H9 (cell line): Measurements from ENCODE around the gene PTGFRN. TPM values are rescaled to one million over a fixed set of nuclear protein-coding genes. Genes with fewer than 3 reads are reported as not detected.

Experiments used
- DNase-seq: peaks from one replicate; pipeline ENCODE4 v3.0.0-alpha.2; 2017
- H2AFZ ChIP-seq: one replicate; pipeline ENCODE4 v1.6.1; 2013; ENCODE audit warnings: mild to moderate bottlenecking, low read length, control low read depth, moderate library complexity
- H2AK5ac ChIP-seq: 2 replicates; pipeline ENCODE4 v1.6.1; 2013; ENCODE audit warnings: low read length, control low read depth, mixed read lengths; ENCODE audit not compliant: insufficient read length
- H2BK120ac ChIP-seq: one replicate; pipeline ENCODE4 v1.6.1; 2013; ENCODE audit warnings: low read depth, mild to moderate bottlenecking, low read length, control low read depth, inconsistent platforms; ENCODE audit not compliant: poor library complexity, severe bottlenecking
- H2BK12ac ChIP-seq: 2 replicates; pipeline ENCODE4 v1.6.1; 2013; ENCODE audit warnings: low read length, control low read depth, mixed read lengths, low read depth; ENCODE audit not compliant: insufficient read length
- H2BK15ac ChIP-seq: 2 replicates; pipeline ENCODE4 v1.6.1; 2013; ENCODE audit warnings: low read depth, low read length, control low read depth
- H2BK20ac ChIP-seq: one replicate; pipeline ENCODE4 v1.6.1; 2013; ENCODE audit warnings: low read depth, mild to moderate bottlenecking, low read length, control low read depth, inconsistent platforms; ENCODE audit not compliant: poor library complexity, severe bottlenecking
- H2BK5ac ChIP-seq: 2 replicates; pipeline ENCODE4 v1.6.1; 2013; ENCODE audit warnings: low read length, control low read depth, mixed read lengths; ENCODE audit not compliant: insufficient read length
- H3K14ac ChIP-seq: 2 replicates; pipeline ENCODE4 v1.6.1; 2013; ENCODE audit warnings: low read length, control low read depth; ENCODE audit not compliant: insufficient read depth
- H3K18ac ChIP-seq: 2 replicates; pipeline ENCODE4 v1.6.1; 2013; ENCODE audit warnings: low read depth, mild to moderate bottlenecking, mixed read lengths, low read length, control low read depth; ENCODE audit not compliant: insufficient read length
- H3K23ac ChIP-seq: 2 replicates; pipeline ENCODE4 v1.6.1; 2013; ENCODE audit warnings: low read length, control low read depth, mixed read lengths, low read depth; ENCODE audit not compliant: insufficient read length
- H3K23me2 ChIP-seq: 2 replicates; pipeline ENCODE4 v1.6.1; 2013; ENCODE audit warnings: low read depth, mild to moderate bottlenecking, mixed read lengths, low read length, control low read depth; ENCODE audit not compliant: insufficient read length, poor library complexity, severe bottlenecking
- H3K27ac ChIP-seq: 2 replicates; pipeline ENCODE4 v1.5.1; 2013; ENCODE audit warnings: low read length, control low read depth, mixed read lengths, low read depth; ENCODE audit not compliant: insufficient read length
- H3K27me3 ChIP-seq: 2 replicates; pipeline ENCODE4 v1.6.1; 2013; ENCODE audit warnings: low read length, control low read depth, inconsistent platforms; ENCODE audit not compliant: insufficient read depth
- H3K4ac ChIP-seq: 2 replicates; pipeline ENCODE4 v1.6.1; 2013; ENCODE audit warnings: low read depth, mild to moderate bottlenecking, control low read depth, inconsistent platforms, low read length, moderate library complexity
- H3K4me1 ChIP-seq: 2 replicates; pipeline ENCODE4 v1.6.1; 2013; ENCODE audit warnings: low read length, control low read depth, inconsistent platforms; ENCODE audit not compliant: insufficient read depth
- H3K4me2 ChIP-seq: 2 replicates; pipeline ENCODE4 v1.6.1; 2013; ENCODE audit warnings: low read length, control low read depth, mixed read lengths; ENCODE audit not compliant: insufficient read length, insufficient read depth
- H3K56ac ChIP-seq: 2 replicates; pipeline ENCODE4 v1.6.1; 2013; ENCODE audit warnings: low read depth, mild to moderate bottlenecking, mixed read lengths, low read length, control low read depth; ENCODE audit not compliant: insufficient read length
- H3K79me1 ChIP-seq: 2 replicates; pipeline ENCODE4 v1.6.1; 2013; ENCODE audit warnings: low read depth, mild to moderate bottlenecking, moderate library complexity, low read length, control low read depth, inconsistent platforms; ENCODE audit not compliant: insufficient read depth, poor library complexity, severe bottlenecking
- H3K79me2 ChIP-seq: 2 replicates; pipeline ENCODE4 v1.6.1; 2013; ENCODE audit warnings: low read length, control low read depth, inconsistent platforms; ENCODE audit not compliant: insufficient read depth
- H3K9ac ChIP-seq: 2 replicates; pipeline ENCODE4 v1.6.1; 2013; ENCODE audit warnings: low read length, control low read depth, mixed read lengths; ENCODE audit not compliant: insufficient read length; ENCODE audit errors: extremely low read depth
- H3K9me3 ChIP-seq: one replicate; pipeline ENCODE4 v1.6.1; 2013; ENCODE audit warnings: low read depth, low read length, inconsistent platforms; ENCODE audit not compliant: control insufficient read depth
- H3T11ph ChIP-seq: one replicate; pipeline ENCODE4 v1.6.1; 2013; ENCODE audit warnings: mild to moderate bottlenecking, low read length, control low read depth, inconsistent platforms
- H4K20me1 ChIP-seq: one replicate; pipeline ENCODE4 v1.6.1; 2013; ENCODE audit not compliant: control insufficient read depth, insufficient read length, insufficient read depth
- H4K5ac ChIP-seq: 2 replicates; pipeline ENCODE4 v1.6.1; 2013; ENCODE audit warnings: low read depth, mild to moderate bottlenecking, mixed read lengths, low read length, control low read depth; ENCODE audit not compliant: insufficient read length
- H4K8ac ChIP-seq: replicated peaks from 2 replicates; pipeline ENCODE4 v1.6.1; 2013; ENCODE audit warnings: low read length, control low read depth, mixed read lengths, low read depth; ENCODE audit not compliant: insufficient read length
- H4K91ac ChIP-seq: 2 replicates; pipeline ENCODE4 v1.6.1; 2013; ENCODE audit warnings: low read depth, mild to moderate bottlenecking, moderate library complexity, mixed read lengths, low read length, control low read depth; ENCODE audit not compliant: insufficient read length
- H3K27ac Mint-ChIP-seq, 3 experiments: 2 replicates in 2 of 3; 3 replicates in 1 of 3; pipeline ENCODE4 v1.8.0; 2020 to 2021; ENCODE audit warnings: mixed read lengths in 3 of 3, mild to moderate bottlenecking in 1 of 3, moderate library complexity in 1 of 3
- H3K27me3 Mint-ChIP-seq: 2 replicates; pipeline ENCODE4 v1.8.0; 2021; ENCODE audit warnings: low read depth, mild to moderate bottlenecking, moderate library complexity, mixed read lengths
- H3K36me3 Mint-ChIP-seq, 3 experiments: 2 replicates in 2 of 3; 3 replicates in 1 of 3; pipeline ENCODE4 v1.8.0; 2020 to 2021; ENCODE audit warnings: low read depth in 3 of 3, mixed read lengths in 3 of 3; ENCODE audit not compliant: insufficient read depth in 1 of 3
- H3K4me1 Mint-ChIP-seq, 2 experiments: 2 replicates each; pipeline ENCODE4 v1.8.0; 2020; ENCODE audit warnings: mixed read lengths in 2 of 2
- H3K4me3 Mint-ChIP-seq, 2 experiments: 2 replicates in 1 of 2; 3 replicates in 1 of 2; pipeline ENCODE4 v1.8.0; 2020 to 2021; ENCODE audit warnings: mild to moderate bottlenecking in 2 of 2, mixed read lengths in 2 of 2, moderate library complexity in 1 of 2
- H3K9me3 Mint-ChIP-seq, 2 experiments: 2 replicates in 1 of 2; 3 replicates in 1 of 2; pipeline ENCODE4 v1.8.0; 2020; ENCODE audit warnings: mild to moderate bottlenecking in 2 of 2, mixed read lengths in 2 of 2, moderate library complexity in 1 of 2
- CTCF ChIP-seq: fragments of 200-600 bp; sonication (generic); conservative IDR thresholded peaks from 3 replicates; pipeline ENCODE4 v1.8.0; 2021; ENCODE audit warnings: antibody characterized with exemption, mild to moderate bottlenecking
- WGBS: extraction: QIAGEN DNeasy Blood & Tissue Kit; methylation state at CpG from one replicate; pipeline ENCODE4 v1.1.7; 2013; ENCODE audit warnings: missing lambda C conversion rate, low lambda C conversion rate, mixed read lengths; ENCODE audit not compliant: insufficient read length; ENCODE audit errors: extremely low coverage; 5-methylcytosine and 5-hydroxymethylcytosine counted together
- total RNA-seq: library from RNA; stranded (reverse); gene quantifications from 2 replicates; pipeline ENCODE4 v1.2.1, GENCODE V29; 2021

Gene PTGFRN
- total RNA-seq, 1 experiment from 2014 or later, result 26.3 TPM

DNA sequence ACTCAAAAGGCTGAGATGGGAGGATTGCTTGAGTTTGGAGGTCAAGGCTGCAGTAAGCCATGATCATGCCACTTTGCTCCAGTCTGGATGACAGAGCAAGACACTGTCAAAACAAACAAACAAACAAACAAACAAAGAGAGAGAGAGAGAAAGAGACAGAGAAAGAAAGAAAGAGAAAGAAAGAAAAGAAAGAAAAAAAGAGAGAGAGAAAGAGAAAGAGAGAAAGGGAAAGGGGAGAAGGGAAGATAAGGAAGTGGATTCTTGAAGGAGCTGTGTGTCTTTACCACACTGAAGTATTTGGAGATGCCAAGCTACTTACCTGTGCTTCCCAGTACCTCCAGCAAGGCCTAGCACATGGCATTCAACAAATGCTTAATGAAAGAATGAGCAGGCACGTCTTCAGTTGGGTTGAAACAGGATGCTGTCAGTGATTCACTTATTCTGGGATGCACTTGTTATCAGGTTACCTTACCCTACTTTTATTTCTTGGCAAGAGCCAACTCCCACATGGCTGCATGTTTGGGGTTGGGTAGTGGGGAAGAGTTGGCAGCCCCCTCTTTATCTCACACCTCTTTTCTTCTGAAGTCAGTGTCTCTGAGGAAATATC, 120.7 kb downstream of the PTGFRN start:
- Histone ChIP-seq H4K5ac (no peak overlapping the region), H4K91ac (no peak overlapping the region), H3K4ac (no peak overlapping the region), H2BK5ac (no peak overlapping the region), H4K8ac (no peak overlapping the region), H3T11ph (no peak overlapping the region), H3K14ac (no peak overlapping the region), H2AFZ (no peak overlapping the region), H3K18ac (no peak overlapping the region), H2BK20ac (no peak overlapping the region), H3K27ac (no peak overlapping the region), H3K23me2 (no peaks in the 10 kb centered on the region), H2BK15ac (no peak overlapping the region), H2BK12ac (no peak overlapping the region), H3K9me3 (no peaks in the 10 kb centered on the region), H3K79me1 (no peaks in the 10 kb centered on the region), H3K56ac (no peak overlapping the region), H3K23ac (no peak overlapping the region), H3K4me2 (no peak overlapping the region), H3K4me1 (no peaks in the 10 kb centered on the region), H2BK120ac (no peak overlapping the region), H4K20me1 (no peaks in the 10 kb centered on the region), H3K9ac (no peak overlapping the region), H2AK5ac (no peak overlapping the region), H3K79me2 (no peaks in the 10 kb centered on the region), H3K27me3 (no peaks in the 10 kb centered on the region)
- Mint-ChIP-seq H3K27me3 (no peaks in the 10 kb centered on the region), H3K4me3 (no peak overlapping the region), H3K27ac (no peak overlapping the region; a peak in 1 of 7 replicates), H3K9me3 (peaks cover 0 to 2% of the 10 kb centered on the region in 2 experiments; a peak in 1 of 5 replicates), H3K36me3 (no peaks in the 10 kb centered on the region), H3K4me1 (peaks cover 5 to 16% of the 10 kb centered on the region in 2 experiments; a peak in 3 of 4 replicates)
- TF ChIP-seq CTCF, result no peak
- WGBS, result no CpG with 5 or more reads among the region's 1 CpG
- DNase-seq, result no peak
